DLD1 (cell line): Measurements from ENCODE around the gene PCNA.
"Not testable (repeated sequence)": the region's sequence is repeated elsewhere in the genome, so short reads cannot be mapped to it uniquely, and the experiment has no call there.

Experiments
- in situ Hi-C: cut with HindIII; loops from 2 replicates; pipeline ENCODE4 v1.10.0; 2017; ENCODE audit warnings: low sequenced_read_pairs

Gene PCNA

DNA sequence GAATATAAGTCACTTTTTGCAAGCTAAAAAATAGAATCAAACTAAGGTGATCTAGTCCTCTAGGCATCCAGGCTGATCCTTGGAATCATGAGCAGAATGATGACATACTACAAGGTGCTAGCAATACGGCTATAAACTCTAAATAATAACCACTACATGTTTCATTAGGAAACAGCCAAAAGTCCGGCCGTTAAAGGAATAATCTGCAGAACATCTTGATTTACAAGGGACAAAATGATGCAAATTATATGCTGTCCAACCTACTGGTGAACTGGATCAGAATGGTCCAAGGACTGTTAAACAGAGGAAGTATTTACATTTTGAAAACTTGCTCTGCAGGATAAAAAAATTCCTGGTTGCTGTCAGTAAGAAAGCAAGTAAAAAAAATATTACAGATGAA is 19.8 kb downstream of the PCNA start:
- in situ Hi-C loops: not testable (repeated sequence)

DNA sequence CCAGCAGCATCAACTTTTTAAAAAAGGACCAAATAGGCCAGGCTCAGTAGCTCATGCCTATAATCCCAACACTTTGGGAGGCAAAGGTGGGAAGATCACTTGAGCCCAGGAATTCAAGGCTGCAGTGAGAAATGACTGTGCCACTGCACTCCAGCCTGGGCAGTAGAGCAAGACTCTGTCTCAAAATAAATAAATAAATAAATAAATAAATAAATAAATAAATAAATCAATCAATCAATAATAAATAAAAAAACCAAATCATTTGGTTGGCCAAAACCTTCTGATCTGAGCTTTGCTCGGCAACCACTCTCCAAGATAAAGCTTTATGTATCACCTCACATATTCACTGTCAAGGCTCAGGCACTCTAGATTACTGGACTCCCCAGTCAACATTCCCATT is 20.7 kb downstream of the PCNA start:
- in situ Hi-C loops: not testable (repeated sequence)

DNA sequence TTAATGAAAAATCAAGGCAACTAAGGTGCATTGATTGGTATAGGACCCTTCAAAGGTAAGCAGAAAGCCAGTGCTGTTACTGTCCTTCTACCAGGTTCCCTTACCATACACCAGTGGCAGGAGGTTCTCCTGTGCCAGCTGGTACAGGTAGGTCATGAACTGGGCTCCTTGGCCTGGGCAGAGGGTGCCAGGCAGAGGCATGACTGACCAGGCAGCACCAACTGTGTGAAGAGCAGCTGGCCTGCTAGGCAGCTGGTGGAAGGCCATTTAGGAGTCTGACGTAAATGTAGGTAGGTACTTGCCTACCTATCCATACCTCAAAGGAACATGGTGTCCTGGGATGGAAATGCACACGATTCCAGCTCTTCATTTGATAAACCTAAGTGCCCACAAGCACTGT is 23.3 kb downstream of the PCNA start:
- in situ Hi-C loops: no loop called here

DNA sequence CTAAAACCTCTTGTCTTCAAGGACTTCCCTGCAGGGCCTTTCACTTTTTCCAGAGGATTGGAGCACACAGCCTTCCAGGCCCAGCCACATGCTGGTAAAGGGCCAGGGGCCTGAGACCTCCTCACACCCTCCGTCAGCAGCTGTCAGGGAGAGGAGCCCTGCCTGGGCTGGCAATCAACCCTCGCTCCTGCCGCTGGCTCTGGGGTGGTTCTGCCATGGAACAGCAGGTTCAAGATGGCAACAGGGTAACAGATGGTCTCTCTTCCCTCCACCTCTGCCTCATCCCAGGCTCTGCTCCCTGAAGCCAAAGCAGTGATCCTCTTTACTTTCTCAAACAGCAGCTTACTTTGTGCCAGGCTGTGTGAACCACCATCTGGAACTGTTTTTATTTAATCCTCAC is 23.8 kb downstream of the PCNA start:
- in situ Hi-C loops: no loop called here

DNA sequence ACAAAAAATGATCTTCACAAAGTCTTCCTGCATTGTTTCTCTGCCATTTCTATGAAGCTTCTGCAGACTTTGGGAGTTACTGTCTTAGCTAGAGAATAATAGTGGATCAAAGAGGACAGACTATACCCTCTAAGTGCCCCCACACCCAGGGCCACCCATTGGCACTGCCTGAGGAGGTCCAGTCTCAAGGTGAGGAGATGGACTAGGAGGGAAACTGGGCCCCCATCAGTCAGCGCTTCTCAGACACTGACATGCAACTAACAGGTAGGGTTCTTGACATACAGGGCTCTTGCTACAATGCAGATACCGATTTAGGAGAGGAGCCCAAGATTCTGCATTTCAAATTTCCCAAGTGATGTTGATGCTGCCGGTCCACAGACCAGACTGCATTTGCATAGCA is 24.3 kb downstream of the PCNA start:
- in situ Hi-C loops: no loop called here

DNA sequence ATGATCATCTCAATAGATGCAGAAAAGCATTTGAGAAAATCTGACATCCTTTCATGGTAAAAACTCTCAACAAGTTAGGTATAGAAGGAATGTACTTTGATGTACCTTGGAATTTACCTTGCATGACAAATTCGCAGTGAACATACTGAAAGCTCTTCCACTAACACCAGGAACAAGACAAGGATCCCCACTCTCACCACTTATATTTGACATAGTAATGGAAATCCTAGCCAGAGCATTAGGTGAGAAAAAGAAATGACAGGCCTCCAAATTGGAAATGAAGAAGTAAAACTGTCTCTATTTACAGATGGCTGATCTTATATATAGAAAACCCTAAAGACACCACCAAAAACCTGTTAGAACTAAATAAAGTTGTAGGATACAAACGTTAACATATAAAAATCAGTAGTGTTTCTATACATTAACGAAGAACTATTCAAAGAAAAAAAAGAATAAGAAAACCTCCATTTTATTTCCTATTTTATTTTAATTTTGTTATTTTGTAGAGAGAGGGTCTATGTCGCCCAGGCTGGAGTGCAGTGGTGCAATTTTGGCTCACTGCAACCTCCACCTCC is 26.9 kb downstream of the PCNA start:
- in situ Hi-C loops: no loop called here

DNA sequence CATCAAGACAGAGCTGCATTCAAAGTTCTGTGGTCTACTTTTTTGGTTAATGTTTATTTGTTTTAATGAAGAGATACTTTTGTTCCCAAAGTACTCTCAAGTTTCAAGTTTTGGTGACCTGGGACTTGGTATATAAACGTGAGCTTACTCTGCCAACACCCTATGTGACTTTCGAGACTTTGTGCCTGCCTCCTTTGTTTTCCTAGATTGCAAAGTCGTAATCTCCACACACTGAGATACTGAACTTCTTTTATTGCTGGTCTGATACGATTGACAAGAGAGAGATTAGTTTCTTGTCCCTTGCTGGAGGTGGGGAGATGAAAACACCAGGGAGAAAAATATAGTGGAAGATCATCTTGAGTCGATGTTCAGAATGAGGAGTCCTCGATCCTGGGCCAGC is 27.9 kb downstream of the PCNA start:
- in situ Hi-C loops: no loop called here

DNA sequence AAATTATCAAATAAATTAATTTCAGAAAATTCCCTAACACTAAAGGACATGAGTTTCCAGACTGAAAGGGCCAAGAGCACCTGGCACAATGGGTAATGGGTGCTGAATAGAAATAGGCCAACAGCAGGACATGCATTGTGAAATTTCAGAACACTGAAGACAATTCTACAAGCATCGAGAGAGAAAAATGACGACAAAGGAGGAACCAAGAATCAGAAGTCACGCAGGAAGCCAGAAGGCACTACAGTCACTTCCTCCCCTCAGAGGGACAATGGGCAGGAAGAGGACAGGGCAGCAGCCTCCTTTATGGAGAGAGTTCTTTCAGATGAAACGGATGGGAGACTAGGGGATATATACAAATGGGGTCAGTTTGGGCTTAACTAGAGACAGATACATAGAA is 29.6 kb downstream of the PCNA start:
- in situ Hi-C loops: no loop called here

DNA sequence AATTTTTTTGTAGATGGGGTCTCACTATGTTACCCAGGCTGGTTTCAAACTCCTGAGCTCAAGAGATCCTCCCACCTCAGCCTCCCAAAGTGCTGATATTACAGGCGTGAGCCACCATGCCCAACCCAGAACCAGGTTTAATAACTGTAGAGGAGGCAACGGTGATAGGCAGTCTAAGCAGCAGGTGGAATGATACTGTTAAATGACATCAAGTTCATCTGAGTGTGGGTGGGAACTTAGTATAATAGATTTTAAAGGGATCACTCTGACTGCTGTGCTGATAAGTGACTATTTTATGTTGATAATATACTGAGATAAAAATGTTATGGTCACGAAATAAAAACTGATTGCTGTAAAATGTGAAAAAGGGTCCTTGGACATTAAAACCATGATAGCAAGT is 31.1 kb downstream of the PCNA start:
- in situ Hi-C loops: no loop called here

DNA sequence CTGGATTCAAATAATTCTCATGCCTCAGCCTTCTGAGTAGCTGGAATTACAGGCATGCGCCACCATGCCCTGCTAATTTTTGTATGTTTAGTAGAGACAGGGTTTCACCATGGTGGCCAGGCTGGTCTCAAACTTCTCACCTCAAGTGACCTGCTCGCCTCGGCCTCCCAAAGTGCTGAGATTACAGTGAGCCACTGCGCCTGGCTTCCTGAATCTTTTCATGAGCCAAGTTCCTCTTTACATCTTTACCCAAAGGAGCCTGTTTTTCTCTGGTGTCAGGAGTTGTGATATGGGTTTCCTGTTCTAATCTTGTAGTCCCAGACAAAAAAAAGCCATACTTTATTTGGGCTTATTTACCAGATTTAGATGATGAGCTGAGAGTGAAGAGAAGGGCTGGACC is 34.4 kb downstream of the PCNA start:
- in situ Hi-C loops: no loop called here

DNA sequence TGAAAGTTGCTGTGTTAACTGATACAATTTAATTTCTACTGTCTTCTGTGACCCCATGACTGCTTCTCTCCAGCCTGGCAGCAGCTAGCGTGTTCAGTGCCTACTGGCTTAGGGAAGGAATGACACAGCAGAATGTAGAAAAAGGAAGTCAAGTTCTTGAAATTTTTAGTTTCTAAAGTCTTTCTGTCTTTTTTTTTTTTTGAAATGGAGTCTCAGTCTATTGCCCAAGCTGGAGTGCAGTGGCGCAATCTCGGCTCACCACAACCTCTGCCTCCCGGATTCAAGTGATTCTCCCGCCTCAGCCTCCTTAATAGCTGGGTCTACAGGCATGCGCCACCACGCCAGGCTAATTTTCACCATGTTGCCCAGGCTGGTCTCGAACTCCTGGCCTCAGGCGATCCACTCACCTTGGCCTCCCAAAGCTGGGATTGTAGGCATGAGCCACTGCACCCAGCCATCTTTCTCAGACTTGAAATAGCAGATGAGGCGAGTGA is 39.3 kb downstream of the PCNA start:
- in situ Hi-C loops: no loop called here

DNA sequence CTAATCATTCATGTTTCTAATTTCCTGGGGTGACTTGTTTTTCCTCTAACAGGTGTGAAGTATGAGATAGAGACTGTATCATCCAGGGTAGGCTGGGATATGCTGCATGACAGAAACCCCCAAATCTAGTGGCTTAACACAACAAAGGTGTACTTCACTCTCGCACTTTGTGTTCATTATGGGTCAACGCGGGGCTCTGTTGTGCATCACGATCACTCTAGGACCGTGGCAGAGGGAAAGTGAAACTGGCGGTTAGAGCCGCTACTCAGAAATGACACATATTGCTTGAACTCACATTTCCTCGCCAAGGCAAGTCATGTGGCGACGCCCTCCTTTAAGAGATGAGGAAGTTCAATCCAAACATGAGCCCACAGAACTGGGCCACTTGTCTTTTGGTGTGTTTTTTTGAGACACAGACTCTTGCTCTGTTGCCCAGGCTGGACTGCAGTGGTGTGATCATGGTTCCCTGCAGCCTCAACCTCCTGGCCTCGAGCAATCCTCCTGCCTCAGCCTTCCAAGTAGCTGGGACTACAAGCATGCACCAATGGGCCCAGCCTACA is 41.3 kb downstream of the PCNA start:
- in situ Hi-C loops: no loop called here

DNA sequence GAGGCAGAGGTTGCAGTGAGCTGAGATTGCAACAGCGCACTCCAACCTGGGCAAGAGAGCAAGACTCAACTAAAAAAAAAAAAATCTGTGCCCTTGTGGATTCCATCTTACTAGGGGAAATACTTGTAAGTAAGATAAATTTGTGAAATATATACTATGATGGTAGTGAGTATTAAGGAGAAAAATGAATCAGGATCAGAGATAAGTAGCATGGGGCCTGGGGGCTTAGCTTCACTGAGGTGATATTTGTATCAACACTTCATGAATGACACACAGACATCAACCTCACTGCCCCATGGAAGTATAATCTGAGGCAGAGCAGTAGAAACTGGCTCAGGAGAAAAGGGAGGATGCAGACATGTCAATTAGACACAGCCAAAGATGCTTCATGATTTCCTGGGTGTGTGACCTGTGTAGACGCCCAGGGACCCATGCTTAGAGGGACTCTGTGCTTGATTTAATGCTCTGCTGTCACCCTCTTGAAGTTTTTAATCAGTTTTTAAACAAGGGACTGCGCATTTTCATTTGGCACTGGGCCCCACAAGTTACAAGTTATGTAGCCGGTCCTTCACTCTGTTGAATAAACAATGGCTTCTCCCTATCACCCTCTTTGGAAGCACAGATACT is 41.9 kb downstream of the PCNA start:
- in situ Hi-C loops: no loop called here

DNA sequence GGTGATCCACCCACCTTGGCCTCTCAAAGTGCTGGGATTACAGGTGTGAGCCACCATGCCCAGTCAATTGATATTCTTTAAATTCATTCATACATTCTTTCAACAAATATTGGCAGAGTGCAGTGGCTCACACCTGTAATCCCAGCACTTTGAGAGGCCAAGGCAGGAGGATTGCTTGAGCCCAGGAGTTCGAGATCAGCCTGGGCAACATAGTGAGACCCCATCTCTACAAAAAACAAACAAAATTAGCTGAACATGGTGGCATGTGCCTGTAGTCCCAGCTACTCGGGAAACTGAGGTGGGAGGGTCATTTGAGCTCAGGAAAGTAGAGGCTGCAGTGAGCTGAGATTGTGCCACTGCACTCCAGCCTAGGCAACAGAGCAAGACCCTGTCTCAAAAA is 42.8 kb downstream of the PCNA start:
- in situ Hi-C loops: not testable (repeated sequence)

DNA sequence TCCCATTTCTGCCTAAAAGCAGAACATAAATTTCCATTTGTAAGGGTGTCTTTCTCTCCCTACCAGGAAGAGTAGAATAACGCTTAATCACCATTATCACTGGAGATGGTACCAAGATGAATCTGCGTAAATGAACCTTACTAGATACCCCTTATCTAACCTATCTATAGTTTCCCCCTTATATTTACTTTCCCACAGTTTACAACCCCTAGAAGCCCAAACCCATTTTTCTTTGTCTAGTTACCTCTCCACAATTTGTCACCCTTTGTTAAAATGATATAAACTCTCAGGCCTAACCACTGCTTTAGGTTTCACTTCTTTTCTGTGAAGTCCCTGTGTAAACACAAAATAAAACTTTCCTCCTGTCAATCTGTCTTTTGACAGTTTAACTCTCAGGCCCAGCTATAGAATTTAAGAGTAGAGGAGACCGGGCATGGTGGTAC is 45.5 kb downstream of the PCNA start:
- in situ Hi-C loops: no loop called here

DNA sequence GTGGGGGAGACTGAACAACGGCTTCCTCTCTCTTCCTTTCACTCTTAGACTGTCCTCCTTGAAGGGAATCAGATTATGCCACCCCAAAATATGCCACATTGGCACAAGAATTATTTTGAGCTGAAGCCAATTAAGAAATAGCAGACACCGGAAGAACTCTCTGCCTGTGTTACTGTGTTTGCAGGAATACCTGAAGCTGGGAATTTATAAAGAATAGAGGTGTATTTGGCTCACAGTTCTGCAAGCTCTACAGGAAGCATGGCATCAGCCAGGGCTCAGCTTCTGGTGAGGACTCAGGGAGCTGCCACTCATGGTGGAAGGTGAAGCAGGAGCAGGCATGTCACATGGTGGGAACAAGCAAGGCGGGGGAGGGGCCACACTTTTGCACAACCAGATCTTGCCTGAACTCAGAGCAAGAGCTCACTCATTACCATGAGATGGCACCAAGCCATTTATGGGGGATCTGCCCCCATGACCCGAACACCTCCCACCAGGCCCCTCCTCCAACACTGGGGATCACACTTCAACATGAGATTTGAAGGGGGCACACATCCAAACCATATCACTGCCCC is 46.0 kb downstream of the PCNA start:
- in situ Hi-C loops: no loop called here

DNA sequence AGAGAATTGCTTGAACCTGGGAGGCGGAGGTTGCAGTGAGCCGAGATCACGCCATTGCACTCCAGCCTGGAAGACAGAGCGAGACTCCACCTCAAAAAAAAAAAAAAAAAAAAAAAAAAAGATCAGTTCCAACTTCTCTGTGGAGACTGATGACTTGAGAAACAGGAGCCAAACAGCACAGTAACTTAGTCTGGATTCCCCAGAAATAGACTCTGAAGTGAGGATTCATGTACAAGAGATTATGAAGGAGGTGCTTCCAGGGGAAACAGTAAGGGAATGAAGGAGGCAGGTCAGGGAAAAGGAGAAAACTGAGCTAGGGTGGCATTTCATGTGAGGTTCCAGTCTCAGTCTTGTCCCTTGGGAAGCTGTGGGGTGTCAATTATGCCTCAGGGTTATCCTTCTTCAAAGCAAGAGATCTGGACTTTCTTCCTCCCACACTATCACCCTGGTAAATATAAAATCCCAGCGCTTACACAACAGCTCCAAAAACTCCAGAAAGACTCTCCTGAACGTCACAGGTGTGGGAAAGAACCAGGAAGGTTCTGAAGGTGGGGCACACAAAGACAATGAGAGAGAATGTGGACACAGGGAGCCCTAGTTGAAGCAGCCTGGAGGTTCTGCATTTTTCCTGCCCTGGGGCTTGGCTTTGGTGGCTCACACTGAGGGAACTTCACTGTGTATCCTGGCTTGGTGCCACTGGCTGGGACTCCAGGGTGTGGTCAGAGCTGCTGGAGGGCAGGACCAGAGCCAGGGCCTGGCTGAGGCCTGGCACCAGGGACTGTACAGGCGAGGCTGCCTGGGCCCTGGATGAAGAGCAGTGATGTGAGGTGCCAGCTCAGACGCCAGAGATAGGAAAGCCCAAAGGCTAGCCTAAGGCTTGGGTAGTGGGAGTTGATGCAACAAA is 46.8 kb downstream of the PCNA start:
- in situ Hi-C loops: no loop called here

DNA sequence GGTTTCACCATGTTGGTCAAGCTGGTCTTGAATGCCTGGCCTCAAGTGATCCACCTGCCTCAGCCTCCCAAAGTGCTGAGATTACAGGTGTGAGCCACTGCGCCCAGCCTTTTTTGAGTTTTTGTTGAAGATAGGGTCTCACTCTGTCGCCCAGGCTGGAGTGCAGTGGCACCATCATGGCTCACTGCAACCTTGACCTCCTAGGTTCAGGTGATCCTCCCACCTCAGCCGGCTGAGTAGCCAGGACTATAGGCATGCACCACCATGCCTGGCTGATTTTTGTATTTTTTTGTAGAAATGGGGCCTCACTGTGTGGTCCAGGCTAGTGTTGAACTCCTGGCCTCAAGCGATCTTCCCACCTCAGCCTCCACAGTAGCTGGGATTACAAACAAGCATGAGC is 47.8 kb downstream of the PCNA start:
- in situ Hi-C loops: not testable (repeated sequence)

DNA sequence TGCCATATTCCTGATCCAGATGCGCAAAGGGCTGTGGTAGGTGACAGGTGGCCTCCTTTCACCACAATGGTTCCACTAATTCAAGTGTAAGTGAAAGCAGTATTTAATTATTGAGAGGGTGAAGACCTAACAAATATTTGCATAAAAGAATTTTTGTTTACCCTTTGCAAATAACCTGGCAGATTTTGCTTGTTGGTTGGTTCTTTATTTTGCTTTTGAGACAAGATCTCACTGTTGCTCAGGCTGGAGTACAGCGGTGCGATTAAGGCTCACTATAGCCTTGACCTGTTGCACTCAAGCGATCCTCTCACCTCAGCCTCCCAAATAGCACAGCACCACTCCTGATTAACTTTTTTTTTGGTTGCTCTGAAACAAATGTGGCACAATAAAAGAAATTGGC is 49.2 kb downstream of the PCNA start:
- in situ Hi-C loops: no loop called here

DNA sequence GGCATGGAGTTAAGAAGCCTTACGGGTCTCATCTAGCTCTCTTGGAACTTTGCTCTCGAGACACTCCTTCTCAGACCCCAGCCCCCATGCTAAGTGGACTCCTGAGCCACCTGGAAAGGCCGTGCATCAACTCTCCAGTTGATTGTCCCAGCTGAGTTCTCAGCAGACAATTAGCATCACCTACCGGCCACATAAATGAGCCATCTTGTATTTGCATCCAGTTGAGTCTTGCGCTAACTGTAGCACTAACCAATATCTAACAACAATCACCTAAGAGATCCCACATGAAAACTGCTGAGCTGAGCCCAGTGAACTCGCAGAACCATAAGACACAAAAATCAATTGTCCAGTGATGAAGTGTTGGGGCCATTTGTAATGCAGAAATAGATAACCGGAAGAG is 49.7 kb downstream of the PCNA start:
- in situ Hi-C loops: no loop called here

DNA sequence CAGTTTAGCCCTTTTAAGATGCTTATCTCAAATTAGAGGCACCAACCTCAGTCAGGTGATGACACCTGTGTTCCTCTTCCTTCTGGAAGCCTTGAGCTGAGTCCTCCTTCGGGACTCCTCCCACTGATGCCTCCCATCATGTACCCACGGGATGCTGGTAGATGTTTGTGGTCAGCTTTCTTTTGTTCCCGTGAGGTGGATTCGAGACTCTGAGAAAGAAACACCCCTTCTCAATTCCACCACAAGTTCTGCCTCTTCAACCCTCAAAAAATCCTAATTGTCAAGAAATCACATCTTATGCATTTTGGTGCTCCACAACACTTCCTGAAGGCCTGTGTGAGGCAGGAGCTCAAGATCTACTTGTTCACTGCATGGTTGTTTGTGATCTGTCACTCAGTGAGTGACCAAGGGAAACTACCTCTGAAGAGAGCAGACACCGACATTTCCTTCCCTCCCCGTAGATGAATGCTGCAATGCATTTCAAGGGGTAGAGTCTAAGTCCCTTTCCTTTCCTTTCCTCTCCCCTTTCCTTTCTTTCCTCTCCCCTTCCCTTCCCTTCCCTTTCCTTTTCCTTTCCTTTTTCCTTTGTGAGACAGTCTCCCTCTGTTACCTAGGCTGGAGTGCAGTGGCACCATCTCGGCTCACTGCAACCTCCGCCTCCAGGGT is 50.5 kb downstream of the PCNA start:
- in situ Hi-C loops: no loop called here
